ENCODE results near the gene MYO5B.

DNA sequence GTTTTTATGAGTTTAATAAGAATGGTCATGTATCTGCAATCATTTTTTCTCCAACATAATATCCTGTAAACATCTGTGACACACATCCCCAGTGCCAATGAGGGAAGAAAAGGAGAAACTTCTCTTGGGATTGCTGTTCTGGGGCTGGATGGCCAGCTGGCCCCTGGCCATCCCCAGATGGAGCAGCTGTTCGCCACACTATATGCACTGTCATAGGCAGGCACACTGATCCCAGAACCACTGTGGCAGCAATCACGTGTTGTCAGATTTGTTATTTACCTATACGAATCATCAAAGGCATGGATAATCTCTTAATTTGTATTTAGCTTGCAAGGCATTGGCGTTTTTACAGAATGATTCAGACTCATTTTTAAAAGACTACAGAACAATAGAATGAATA, 214.1 kb downstream of the MYO5B start:
- TF ChIP-seq EZH2phosphoT487 (IDR thresholded peaks at IDR 0.05; ENCODE audit: borderline replicate concordance, low read depth): no peak
- TF ChIP-seq, protein P1, sequence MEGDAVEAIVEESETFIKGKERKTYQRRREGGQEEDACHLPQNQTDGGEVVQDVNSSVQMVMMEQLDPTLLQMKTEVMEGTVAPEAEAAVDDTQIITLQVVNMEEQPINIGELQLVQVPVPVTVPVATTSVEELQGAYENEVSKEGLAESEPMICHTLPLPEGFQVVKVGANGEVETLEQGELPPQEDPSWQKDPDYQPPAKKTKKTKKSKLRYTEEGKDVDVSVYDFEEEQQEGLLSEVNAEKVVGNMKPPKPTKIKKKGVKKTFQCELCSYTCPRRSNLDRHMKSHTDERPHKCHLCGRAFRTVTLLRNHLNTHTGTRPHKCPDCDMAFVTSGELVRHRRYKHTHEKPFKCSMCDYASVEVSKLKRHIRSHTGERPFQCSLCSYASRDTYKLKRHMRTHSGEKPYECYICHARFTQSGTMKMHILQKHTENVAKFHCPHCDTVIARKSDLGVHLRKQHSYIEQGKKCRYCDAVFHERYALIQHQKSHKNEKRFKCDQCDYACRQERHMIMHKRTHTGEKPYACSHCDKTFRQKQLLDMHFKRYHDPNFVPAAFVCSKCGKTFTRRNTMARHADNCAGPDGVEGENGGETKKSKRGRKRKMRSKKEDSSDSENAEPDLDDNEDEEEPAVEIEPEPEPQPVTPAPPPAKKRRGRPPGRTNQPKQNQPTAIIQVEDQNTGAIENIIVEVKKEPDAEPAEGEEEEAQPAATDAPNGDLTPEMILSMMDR (IDR thresholded peaks at IDR 0.05): no peak
- TF ChIP-seq, protein P2, sequence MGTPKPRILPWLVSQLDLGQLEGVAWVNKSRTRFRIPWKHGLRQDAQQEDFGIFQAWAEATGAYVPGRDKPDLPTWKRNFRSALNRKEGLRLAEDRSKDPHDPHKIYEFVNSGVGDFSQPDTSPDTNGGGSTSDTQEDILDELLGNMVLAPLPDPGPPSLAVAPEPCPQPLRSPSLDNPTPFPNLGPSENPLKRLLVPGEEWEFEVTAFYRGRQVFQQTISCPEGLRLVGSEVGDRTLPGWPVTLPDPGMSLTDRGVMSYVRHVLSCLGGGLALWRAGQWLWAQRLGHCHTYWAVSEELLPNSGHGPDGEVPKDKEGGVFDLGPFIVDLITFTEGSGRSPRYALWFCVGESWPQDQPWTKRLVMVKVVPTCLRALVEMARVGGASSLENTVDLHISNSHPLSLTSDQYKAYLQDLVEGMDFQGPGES (IDR thresholded peaks at IDR 0.05; ENCODE audit: low read depth, low read length): no peak

All from SK-N-SH (cell line).